HuH-7 (cell line): ENCODE measurements around the gene LAPTM4A.
"Not testable (repeated sequence)": the region's sequence is repeated elsewhere in the genome, so short reads cannot be mapped to it uniquely, and the experiment has no call there.

Experiments used
- DNase-seq: peaks from one replicate; pipeline ENCODE4 v3.0.0; 2011; ENCODE audit warnings: low spot score

LAPTM4A gene

GRCh38 chr2:20051532-20052228 is at the start of gene LAPTM4A:
LAPTM4A (minus strand) TSS chr2:20051628; CDS start chr2:20051520, 108 bp downstream.
- peak; percentile 98 for DNase-seq

DNA sequence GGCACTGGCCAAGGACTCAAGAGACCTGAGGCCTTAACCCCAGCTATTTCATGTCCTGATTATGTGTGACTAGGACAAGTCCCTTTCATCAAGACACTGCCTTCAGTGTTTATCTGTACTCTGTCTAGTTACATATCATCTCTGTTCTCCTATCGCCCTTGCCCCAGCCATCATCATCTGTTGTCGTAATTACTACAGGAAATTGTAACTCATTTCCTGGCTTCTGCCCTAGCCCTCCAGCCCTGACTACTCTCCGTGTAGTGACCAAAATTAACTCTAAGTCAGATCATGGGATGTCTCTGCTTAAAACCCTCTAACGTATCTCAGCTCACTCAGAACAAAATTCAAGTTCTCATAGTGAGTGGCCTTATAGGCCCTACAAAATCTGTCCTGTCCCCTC is 49.3 kb upstream of the LAPTM4A start:
- DNase-seq = no peak

DNA sequence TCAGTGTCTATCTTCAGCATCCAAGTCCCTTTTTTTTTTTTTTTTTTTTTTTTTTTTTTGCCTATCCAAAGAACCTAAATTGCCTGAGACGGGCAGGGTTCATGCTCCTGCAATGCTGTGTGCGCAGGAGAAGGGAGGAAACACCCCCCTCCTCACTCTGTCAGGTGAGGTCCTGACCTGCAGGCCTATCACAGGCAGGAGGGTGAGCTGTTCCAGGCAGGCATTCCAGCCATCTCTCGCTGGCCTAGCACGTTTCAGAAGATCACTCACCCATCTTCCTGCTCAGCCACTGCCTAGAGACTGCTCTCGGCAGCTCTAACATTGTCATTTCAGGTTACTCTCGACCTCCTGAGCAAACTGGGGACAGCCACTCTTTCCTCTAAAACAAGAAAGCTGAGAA is 48.4 kb upstream of the LAPTM4A start:
- DNase-seq = no peak

- DNase-seq = peak; percentile 96
Observed at GRCh38 chr2:20097889-20098714, 46.7 kb upstream of the LAPTM4A start.

GRCh38 chr2:20095469-20095868 is 44.0 kb upstream of the LAPTM4A start:
- no peak for DNase-seq

DNA sequence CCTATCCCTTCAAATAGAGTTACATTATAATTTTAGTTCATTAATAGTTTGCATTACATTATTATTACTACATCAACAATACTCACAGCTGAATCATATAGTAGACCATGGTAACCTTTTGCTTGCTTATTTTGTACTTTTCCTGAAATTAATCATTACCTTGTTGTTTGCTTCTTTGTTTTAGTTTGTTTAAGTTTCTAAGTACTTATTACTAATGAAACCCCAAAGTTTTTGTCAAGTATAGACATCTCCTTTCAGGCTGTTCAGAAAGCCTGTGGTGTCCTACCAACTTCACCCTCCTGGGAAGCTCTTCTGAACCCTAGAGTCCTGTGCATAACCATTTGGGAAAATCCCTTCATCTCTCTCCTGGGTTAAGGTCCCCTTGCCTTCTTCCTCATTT is 43.5 kb upstream of the LAPTM4A start:
- DNase-seq = no peak

- no peak for DNase-seq
Observed at GRCh38 chr2:20094142-20094755, 42.8 kb upstream of the LAPTM4A start.

DNA sequence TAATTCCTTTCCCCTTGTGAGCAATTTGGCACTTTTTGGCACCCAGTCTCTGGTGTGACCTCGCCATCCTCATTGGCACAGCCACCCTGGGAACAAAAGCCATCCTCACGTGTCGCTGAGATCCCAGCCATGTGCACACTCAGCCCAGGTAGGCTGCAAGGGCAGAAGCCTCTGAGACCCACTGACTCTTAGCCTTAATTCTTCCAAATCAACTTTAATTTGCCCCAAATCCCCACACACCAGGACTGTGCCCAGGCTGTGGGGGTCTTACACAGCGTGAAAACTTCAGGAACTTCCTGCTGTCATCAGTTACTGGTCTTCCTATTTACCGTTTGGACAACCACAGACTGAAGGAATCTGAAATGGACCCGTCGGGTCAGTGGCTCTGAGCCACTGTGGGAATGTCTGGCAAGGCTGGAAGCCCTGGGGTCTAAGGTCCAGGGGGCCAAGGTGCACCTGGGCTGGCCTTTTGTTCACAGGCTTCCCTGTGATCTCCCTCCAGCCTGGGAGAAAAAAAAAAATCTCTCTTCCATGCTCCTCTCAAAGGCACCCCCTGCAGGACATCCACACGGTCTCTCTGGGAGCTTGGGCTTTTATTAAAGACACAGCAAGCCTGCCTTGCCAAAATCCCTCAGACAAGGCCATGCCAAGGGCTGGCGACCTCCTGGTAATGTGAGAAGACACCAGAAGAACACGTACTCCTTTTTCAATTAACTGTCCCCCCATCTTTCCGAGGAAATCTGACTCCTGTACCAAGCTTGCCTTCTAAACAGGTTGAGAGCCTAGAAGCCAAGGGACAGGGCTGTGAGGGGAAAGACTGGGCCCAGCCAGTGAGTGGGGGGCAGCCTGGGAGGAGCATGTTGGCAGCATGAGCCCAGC is 42.1 kb upstream of the LAPTM4A start:
- DNase-seq = peak; percentile 92

- no peak for DNase-seq
Observed at GRCh38 chr2:20092901-20093235, 41.4 kb upstream of the LAPTM4A start.

GRCh38 chr2:20092226-20092900 is 40.9 kb upstream of the LAPTM4A start:
- DNase-seq = no peak

- DNase-seq = no peak
Observed at GRCh38 chr2:20091305-20091991, 40.0 kb upstream of the LAPTM4A start.

DNA sequence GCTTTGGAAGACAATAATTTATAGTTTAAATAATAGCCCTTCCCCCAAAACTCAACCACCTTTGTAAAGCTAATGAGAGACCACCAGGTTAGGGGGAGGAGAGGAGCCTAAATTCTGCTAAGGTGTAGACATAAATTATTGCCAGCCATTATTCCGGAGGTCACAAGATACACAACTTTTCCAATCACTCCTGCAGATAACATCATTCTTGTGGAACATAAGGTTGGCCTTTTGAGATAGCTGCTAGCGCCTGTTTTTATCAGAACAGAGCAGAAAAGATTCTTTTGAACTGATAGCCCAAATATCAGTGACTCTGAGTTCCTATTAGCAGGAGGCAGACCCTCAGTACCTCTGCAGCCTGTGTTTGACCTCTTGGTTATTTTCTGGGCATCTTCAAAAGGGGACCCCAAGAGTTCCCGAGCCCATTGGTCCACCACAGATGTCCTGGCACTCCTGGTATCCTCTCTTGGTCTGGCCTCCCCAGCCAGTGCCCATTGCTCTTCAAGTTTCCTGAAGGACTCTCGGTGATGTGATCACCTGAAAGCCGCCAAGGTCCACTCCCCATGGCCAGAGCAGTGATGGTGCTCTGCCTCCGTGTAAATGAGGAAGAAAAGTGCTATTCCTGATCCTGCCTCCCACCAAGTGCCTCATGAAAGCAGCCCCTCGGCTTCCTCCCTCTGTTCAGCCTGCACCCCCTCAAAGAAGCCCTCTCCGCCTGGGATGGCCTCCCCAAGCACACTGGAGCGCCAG is 38.5 kb upstream of the LAPTM4A start:
- no peak for DNase-seq

DNA sequence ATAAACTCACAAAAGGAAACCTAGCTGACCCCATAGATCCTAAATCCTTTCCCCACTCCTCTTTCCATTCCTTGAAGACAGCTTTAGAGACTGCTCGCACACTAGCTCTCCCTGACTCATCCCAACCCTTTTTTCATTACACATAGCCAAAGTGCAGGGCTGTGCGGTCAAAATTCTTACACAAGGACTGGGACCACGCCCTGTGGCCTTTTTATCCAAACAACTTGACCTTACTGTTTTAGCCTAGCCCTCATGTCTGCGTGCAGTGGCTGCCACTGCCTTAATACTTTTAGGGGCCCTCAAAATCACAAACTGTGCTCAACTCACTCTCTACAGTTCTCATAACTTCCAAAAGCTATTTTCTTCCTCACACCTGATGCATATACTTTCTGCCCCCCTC is 34.5 kb upstream of the LAPTM4A start:
- not testable (repeated sequence) for DNase-seq

DNA sequence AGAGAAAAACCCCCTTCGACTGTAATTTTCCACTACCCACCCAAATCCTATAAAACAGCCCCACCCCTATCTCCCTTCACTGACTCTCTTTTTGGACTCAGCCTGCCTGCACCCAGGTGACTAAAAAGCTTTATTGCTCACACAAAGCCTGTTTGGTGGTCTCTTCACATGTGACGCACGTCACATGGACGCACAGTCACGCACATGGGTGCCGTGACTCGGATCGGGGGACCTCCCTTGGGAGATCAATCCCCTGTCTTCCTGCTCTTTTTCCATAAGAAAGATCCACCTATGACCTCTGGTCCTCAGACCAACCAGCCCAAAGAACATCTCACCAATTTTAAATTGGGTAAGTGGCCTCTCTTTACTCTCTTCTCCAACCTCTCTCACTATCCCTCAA is 31.4 kb upstream of the LAPTM4A start:
- not testable (repeated sequence) for DNase-seq

GRCh38 chr2:20081841-20082240 is 30.4 kb upstream of the LAPTM4A start:
- no peak for DNase-seq

DNA sequence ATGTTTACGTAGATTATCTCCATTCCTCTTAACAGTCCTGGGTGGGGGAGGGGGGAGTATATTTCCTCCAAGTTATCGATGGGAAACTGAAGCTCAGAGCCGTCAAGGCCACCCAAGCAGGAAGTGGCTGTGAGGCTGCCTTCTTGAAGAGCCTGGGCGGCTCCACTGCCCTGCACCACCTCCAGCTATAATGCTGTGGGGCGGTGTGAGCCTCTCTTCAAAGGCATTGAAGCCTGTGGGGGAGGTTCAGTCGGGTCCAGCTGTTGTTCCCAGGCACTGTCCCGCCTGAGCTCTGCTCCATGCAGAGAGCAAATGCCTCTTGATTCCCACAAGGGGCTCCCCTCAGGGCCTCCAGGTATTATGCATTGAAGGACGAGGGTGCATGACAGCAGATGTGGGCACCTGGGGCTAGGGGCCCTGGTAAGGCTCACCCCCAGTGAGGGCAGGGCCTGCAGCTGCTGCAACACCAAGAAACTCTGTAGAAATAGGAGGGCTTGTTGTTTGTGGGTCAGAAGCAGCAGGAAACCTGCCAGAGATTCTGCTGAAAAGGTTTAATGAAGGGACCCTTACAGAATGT is 29.5 kb upstream of the LAPTM4A start:
- DNase-seq = no peak

DNA sequence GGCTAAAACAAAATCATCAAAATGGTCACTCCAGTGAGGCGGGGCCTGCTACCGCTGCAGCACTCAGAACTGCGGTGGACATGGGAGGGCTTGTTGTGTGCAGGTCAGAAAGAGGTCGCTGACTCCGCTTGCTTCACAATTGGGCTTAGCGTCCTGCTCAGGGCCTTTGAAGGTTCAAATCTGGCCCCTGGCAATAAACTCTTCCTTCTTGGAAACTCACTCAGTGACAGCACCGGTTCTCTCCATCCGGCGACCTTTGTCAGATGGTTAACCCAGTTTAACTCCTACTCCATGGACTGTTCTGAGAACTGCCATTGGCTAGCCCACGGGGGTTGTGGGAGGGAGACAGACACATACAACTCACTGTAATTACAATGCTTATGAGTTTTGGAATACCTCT is 29.0 kb upstream of the LAPTM4A start:
- DNase-seq = no peak

GRCh38 chr2:20079546-20080115 is 28.2 kb upstream of the LAPTM4A start:
- DNase-seq = no peak

- no peak for DNase-seq
Observed at GRCh38 chr2:20077411-20077940, 26.0 kb upstream of the LAPTM4A start.
